ENCODE data around the gene ZNF804A.
"Not testable (repeated sequence)": the region's sequence is repeated elsewhere in the genome, so short reads cannot be mapped to it uniquely, and the experiment has no call there.

ZNF804A gene

GRCh38 chr2:184835398-184835715 is 237.0 kb downstream of the ZNF804A start:
- no peak for DNase-seq

- DNase-seq: no peak
These were observed 249.0 kb downstream of the ZNF804A start for GRCh38 chr2:184847331-184847730.

DNA sequence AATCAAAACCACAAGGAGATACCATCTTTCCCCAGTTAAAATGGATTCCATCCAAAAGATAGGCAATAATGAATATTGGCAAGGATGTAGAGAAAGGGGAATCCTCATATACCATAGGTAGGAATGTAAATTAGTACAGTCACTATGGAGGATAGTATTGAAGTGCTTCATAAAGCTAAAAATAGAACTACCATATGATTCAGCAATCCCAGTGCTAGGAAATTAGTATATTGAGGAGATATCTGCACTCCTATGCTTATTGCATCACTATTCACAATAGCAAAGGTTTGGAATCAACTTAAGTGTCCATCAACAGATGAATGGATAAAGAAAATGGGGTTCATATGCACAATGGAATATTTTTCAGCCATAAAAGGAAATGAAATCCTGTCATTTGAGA is 251.2 kb downstream of the ZNF804A start:
- no peak for DNase-seq

DNA sequence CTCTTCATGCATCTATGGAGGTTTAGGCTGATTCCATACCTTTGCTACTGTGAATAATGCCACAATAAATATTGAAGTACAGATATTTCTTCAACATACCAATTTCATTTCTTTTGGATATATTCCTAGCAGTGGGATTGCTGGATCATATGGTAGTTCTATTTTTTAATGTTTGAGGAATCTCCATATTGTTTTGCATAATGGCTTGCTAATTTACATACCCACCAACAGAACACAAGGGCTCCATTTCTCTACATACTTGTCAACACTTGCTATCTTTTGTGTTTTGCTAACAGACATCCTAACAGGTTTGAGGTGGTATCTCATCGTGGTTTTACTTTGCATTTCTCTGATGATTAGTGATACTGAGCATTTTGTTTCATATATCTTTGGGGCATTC is 253.2 kb downstream of the ZNF804A start:
- DNase-seq: no peak

DNA sequence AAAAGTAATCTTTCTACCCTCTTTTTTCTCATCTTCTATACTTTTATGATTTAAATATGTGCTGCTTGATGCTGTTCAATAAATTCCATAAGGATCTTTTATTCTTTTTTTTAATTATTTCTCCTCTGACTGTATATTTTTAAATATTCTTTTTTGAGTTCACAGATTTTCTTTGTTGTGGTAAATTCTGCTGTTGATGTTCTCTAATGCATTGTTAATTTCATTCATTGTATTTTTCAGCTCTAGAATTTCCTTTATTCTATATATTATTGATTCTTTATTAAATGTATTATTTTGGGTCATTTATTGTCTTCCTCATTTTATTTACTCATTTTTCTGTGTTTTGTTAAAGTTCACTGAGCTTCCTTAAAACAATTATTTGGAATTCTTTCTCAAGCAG is 260.9 kb downstream of the ZNF804A start:
- DNase-seq: no peak

DNA sequence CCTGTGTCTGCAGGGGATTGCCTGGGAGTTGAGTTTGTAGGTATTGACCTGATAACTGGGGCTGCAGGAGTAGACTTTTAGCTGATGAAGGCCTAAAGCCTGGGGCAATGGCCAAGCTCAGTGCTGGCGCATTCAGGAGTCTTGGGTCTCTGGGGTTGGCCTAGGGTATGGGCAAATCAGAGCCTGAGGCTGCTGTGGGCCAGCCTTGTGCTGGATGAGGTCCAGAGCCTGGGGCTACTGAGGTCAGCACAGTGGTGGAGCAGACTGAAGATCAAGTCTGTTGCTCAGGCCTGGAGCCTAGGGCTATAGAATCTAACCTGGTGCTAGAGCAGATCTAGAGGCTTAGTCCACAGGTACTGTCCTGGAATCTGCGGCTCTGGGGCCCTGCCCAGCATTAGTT is 262.4 kb downstream of the ZNF804A start:
- no peak for DNase-seq

DNA sequence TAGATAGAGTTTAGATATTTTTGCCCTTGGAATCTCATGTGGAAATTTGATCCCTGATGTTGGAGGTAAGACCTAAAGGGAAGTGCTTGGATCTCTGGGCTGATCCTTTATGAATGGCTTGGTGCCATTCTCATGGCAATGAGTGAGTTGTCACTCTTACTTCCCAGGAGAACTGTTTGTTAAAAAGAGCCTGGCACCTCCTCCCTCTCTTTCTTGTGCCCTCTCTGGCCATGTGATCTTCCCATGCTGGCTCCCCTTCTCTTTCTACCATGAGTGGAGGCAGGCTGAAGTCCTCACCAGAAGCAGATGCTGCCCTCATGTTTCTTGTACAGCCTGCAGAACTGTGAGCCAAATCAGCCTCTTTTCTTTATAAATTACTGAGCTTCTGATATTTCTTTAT is 276.9 kb downstream of the ZNF804A start:
- no peak for DNase-seq

DNA sequence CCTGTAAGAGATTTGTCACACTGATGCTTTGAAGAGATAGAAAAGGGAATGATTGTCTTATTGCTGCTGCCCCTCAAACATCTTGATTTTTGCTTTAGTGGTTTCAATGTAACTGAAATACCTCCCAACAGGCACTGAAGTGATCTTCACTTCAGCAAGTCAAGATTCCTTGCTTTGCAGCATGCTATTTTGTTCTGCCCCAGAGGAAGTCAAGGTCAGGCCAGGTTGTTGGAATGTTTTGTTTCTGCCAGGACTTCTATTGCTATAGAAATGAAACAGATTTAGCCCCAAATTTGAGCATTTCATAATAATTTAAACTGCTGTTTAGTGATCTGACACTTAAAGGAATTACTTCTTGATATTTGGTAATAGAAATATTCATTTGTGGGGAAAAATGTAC is 277.6 kb downstream of the ZNF804A start:
- no peak for DNase-seq

DNA sequence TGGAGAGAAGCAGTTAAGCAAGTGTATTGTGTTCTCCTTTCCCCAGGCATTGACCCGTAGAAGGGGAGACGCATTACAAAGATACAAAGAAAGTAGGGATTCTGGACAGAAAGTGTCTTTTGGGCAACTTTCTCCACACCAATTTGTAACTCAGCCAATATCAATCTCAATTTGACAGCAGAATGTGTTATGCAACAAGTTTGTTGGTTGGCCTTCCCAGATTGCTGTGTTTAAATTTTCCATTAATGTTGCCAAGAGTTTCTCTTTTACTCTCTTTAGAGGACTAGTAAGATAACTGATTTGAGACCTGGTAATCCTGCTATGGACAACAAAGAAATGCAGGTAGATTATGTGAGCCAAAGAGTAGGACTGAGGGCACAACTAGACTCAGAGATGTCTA is 279.6 kb downstream of the ZNF804A start:
- no peak for DNase-seq

DNA sequence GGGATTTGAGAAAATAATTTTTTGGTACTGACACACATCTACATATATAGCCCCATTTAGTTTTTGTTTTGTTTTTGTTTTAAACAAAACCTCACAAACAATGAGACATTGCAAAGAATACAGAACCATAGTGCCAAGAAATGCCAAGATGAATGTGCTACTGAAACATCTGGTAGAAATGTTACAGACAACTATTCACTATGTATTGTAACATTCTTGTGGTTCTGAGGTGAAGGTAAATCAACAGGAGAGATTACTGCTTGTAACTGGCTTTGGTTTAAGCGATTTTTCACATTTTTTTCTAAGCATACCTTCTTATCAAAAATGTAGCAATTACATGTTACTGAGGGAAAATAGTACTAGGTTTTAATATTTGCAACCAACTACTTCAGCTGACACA is 281.3 kb downstream of the ZNF804A start:
- DNase-seq: no peak

DNA sequence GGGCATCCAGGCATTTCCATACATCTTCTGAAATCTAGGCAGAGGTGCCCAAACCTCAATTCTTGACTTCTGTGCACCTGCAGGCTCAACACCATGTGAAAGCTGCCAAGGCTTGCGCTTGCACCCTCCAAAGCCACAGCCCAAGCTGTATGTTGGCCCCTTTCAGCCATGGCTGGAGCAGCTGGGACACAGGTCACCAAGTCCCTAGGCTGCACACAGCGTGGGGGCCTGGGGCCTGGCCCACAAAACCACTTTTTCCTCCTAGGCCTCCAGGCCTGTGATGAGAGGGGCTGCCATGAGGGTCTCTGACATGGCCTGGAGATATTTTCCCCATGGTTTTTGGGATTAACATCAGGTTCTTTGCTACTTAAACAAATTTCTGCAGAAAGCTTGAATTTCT is 288.3 kb downstream of the ZNF804A start:
- not testable (repeated sequence) for DNase-seq

GRCh38 chr2:184890311-184890710 is 292.0 kb downstream of the ZNF804A start:
- no peak for DNase-seq

GRCh38 chr2:184904991-184905390 is 306.7 kb downstream of the ZNF804A start:
- DNase-seq: no peak

DNA sequence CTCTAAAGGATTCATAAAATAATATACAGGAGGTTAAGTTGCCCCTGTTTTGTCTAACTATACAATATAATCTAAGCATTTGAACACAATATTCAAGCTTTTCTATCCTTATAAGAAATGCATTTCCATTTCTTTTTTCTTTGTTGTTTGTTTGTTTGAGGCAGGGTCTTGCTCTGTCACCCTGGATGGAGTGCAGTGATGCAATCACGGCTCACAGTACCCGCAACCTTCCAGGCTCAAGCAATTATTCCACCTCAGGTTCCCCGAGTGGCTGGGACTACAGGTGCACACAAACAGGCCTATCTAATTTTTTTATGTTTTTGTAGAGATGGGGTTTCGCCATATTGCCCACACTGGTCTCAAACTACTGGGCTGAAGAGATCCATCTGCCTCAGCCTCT is 307.8 kb downstream of the ZNF804A start:
- DNase-seq: no peak

DNA sequence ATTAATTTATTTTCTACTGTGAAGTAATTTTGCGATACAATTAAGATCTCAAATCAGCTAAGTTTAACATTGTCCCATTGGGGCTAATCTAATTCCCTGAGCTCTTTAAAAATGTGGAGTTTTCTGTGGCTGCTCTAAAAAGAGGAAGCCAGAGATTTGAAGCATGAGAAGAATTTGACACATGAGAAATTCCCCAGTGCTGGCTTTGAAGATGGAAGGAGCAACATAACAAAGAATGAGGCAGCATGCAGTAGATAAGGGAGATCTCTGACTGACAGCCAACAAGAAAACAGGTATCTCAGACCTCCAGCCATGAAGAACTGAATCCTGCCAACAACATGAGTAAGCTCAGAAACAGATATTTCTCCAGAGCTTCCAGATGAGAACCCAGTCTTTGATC is 308.4 kb downstream of the ZNF804A start:
- no peak for DNase-seq

DNA sequence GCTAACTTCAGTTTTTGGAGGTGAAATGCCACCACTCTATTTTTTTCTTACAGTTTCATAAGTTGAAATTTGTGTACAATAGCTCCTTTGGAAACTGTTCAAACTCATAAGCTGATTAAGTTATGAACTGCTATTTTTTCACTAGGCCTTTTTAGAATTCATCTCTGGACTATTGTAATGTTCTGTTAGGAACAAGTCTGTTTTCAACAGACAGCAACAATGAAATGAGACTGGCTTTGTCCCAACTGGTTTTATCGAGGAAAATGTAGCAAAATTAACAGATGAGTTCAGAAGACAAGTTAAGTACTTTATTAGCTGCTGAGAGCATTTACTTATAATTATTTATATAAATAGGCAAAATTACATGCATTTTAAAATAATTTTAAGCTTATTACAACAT is 310.6 kb downstream of the ZNF804A start:
- DNase-seq: no peak

GRCh38 chr2:184920451-184920965 is 322.2 kb downstream of the ZNF804A start:
- DNase-seq: no peak

DNA sequence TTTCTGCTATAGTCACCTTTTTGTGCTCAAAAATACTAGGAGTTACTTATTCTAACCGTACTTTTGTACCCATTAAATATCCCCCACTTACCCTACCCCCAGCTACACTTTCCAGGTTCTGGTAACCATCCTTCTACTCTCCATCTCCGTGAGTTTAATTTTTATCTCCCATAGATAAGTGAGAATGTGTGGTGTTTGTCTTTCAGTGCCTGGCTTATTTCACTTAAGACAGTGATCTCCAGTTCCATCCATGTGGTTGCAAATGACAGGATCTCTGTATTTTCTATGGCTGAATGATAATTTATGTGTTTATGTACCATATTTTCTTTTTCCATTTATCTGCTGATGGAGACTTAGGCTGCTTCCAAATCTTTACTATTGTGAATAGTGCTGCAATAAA is 323.3 kb downstream of the ZNF804A start:
- no peak for DNase-seq

GRCh38 chr2:184923751-184924150 is 325.4 kb downstream of the ZNF804A start:
- no peak for DNase-seq

- no peak for DNase-seq
These were observed 328.7 kb downstream of the ZNF804A start for GRCh38 chr2:184927040-184927439.

DNA sequence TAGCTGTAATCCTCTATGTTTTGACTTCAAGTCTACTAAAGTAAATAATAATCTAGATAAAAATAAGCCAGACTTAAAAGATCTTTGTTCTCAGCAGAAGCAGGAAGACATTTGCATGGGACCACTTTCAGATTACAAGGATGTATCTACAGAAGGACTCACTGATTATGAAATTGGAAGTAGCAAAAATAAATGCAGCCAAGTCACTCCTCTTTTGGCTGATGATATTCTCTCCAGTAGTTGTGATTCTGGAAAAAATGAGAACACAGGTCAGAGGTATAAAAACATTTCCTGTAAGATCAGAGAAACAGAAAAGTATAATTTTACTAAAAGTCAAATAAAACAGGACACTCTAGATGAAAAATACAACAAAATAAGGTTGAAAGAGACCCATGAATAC is 338.4 kb downstream of the ZNF804A start:
- no peak for DNase-seq

- no peak for DNase-seq
These were observed 340.1 kb downstream of the ZNF804A start for GRCh38 chr2:184938221-184938985.

DNA sequence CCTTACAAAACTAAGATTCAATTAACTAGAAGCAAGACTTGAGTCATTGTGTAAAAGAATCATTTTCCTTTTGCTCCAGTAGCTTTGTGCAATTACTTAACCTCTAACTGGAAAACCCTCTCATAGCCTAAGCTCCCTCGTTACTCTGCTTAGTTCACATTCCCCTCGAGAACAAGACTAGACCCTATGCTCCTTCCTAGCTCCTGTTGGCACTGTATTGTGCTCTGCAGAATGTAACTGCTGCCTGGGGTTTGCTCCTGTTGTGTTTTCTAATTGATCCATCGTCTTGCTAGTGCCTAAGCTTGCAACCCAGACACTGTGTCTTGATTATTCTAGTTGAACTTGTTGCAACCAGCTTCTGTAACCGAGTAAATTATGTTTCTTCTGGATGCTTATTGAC is 347.0 kb downstream of the ZNF804A start:
- DNase-seq: no peak

DNA sequence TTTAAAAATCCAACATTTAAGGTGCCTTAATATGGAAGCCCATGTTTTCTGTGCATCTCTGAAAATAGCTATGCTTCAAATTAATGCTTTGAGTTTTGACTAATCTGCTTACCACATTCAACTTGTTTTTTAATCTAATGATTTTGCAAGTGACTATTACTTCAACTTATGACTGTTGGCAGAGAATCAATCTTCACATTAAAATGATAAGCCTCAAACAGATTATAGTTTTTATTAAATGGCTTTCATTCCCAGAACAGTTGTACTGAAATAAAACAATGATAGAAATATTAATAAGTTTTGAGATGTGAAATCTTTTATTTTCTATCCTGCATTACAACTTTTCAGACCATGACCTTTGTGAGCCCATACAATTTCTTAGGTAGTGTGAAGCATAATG is 347.5 kb downstream of the ZNF804A start:
- no peak for DNase-seq

DNA sequence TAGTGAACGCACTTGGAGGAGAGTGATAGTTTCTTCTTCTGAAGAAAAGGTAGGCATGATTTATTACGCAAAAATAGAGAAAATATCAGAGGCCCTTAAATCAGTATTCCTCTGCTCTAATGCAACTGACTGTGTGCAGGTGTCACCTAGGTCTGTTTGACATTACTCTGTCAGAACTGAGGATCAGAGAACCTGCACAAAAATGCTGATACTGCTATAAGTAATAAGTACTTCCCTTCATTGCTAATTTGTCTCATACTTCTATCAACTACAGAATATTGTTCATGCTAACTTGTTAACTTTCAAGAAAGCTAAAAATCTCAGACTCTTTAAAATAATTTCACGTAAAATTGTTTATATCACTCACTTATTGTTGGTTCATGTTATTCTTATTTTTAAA is 358.5 kb downstream of the ZNF804A start:
- no peak for DNase-seq

Measured in CD4-positive, alpha-beta T cell treated with Interleukin-10 for 1 hour (primary cell).